ENCODE data around the gene OR4D6. TPM values are rescaled to one million over a fixed set of nuclear protein-coding genes. Genes with fewer than 3 reads are reported as not detected.

OR4D6 gene
- polyA plus RNA-seq (2013, experiment 1 of 2): not detected
- not detected for polyA plus RNA-seq (2013, experiment 2 of 2)

- Histone ChIP-seq H3K4me1 (ENCODE audit: control insufficient read depth in 2 of 2, insufficient read depth in 1 of 2, low read depth in 1 of 2, low read length in 2 of 2) (no peaks in the 10 kb centered on the region), H3K79me1 (ENCODE audit: low read depth, low read length) (no peaks in the 10 kb centered on the region), H3K27ac (replicated peaks; ENCODE audit: low read length) (no peak within 1 kb of the TSS), H2BK12ac (ENCODE audit: low read length) (no peak within 1 kb of the TSS), H3K27me3 (ENCODE audit: control insufficient read depth in 3 of 3, insufficient read depth in 3 of 3, low read depth in 1 of 3, low read length in 3 of 3) (peaks cover 0 to 13% (median 0%) of the 10 kb centered on the region in 3 experiments), H3K9me3 (replicated peaks in 1 of 2; ENCODE audit: control insufficient read depth in 2 of 2, insufficient read depth in 1 of 2, low read depth in 1 of 2, low read length in 2 of 2) (no peaks in the 10 kb centered on the region), H3K4ac (ENCODE audit: low read length) (no peak within 1 kb of the TSS), H2BK15ac (ENCODE audit: low read length) (no peak within 1 kb of the TSS), H3K9ac (ENCODE audit: low read depth, low read length, poor library complexity) (no peak within 1 kb of the TSS), H3K23ac (ENCODE audit: low read depth, low read length, poor library complexity) (no peak within 1 kb of the TSS), H3K4me2 (ENCODE audit: insufficient read depth, low read length, poor library complexity, severe bottlenecking) (no peak within 1 kb of the TSS), H4K8ac (ENCODE audit: low read depth, low read length) (no peak within 1 kb of the TSS), H2BK5ac (ENCODE audit: low read length) (no peak within 1 kb of the TSS), H3K4me3 (ENCODE audit: low read length in 2 of 2) (no peak within 1 kb of the TSS), H3K18ac (ENCODE audit: low read length) (no peak within 1 kb of the TSS), H2BK120ac (ENCODE audit: low read depth, low read length) (no peak within 1 kb of the TSS), H3K36me3 (replicated peaks in 1 of 2; ENCODE audit: control insufficient read depth in 2 of 2, insufficient read depth in 2 of 2, low read length in 2 of 2) (no peaks in the 10 kb centered on the region), H3K14ac (ENCODE audit: low read length) (no peak within 1 kb of the TSS), H4K91ac (ENCODE audit: low read depth, low read length, poor library complexity) (no peak within 1 kb of the TSS), H2AK5ac (ENCODE audit: low read depth, low read length) (no peak within 1 kb of the TSS), H2AFZ (ENCODE audit: low read length) (no peak within 1 kb of the TSS)
- DNase-seq (ENCODE audit: low spot score): no peak
- no CpG with 5 or more reads among the region's 2 CpGs for WGBS, 2 donors (ENCODE audit: extremely low coverage in 2 of 2, insufficient read length in 2 of 2, insufficient replicate concordance in 1 of 2)
These were observed at the start of gene OR4D6 for GRCh38 chr11:59456661-59457060. TSS of gene OR4D6 (plus strand) at chr11:59456961. CDS start at chr11:59456961, 0 bp downstream.

GRCh38 chr11:59413646-59414045 is 43.1 kb upstream of the OR4D6 start:
- H3K79me1 ChIP-seq (ENCODE audit: low read depth, low read length): no peaks in the 10 kb centered on the region

GRCh38 chr11:59415111-59415510 is 41.6 kb upstream of the OR4D6 start:
- Histone ChIP-seq H3K27ac (replicated peaks; ENCODE audit: low read length) (no peak overlapping the region), H3K36me3 (replicated peaks in 1 of 2; ENCODE audit: control insufficient read depth in 2 of 2, insufficient read depth in 2 of 2, low read length in 2 of 2) (no peaks in the 10 kb centered on the region), H2AFZ (ENCODE audit: low read length) (no peak overlapping the region), H3K9ac (ENCODE audit: low read depth, low read length, poor library complexity) (no peak overlapping the region), H3K23ac (ENCODE audit: low read depth, low read length, poor library complexity) (no peak overlapping the region), H3K14ac (ENCODE audit: low read length) (no peak overlapping the region), H3K27me3 (ENCODE audit: control insufficient read depth in 3 of 3, insufficient read depth in 3 of 3, low read depth in 1 of 3, low read length in 3 of 3) (no peaks in the 10 kb centered on the region), H2BK120ac (ENCODE audit: low read depth, low read length) (no peak overlapping the region), H3K4me2 (ENCODE audit: insufficient read depth, low read length, poor library complexity, severe bottlenecking) (no peak overlapping the region), H2BK12ac (ENCODE audit: low read length) (no peak overlapping the region), H4K91ac (ENCODE audit: low read depth, low read length, poor library complexity) (no peak overlapping the region), H3K4ac (ENCODE audit: low read length) (no peak overlapping the region), H4K8ac (ENCODE audit: low read depth, low read length) (no peak overlapping the region), H3K79me1 (ENCODE audit: low read depth, low read length) (no peaks in the 10 kb centered on the region), H3K4me1 (ENCODE audit: control insufficient read depth in 2 of 2, insufficient read depth in 1 of 2, low read depth in 1 of 2, low read length in 2 of 2) (no peaks in the 10 kb centered on the region), H2AK5ac (ENCODE audit: low read depth, low read length) (no peak overlapping the region), H3K4me3 (ENCODE audit: low read length in 2 of 2) (no peak overlapping the region), H3K9me3 (replicated peaks in 1 of 2; ENCODE audit: control insufficient read depth in 2 of 2, insufficient read depth in 1 of 2, low read depth in 1 of 2, low read length in 2 of 2) (no peaks in the 10 kb centered on the region), H2BK15ac (ENCODE audit: low read length) (no peak overlapping the region), H3K18ac (ENCODE audit: low read length) (no peak overlapping the region), H2BK5ac (ENCODE audit: low read length) (no peak overlapping the region)
- WGBS, 2 donors (ENCODE audit: extremely low coverage in 2 of 2, insufficient read length in 2 of 2, insufficient replicate concordance in 1 of 2): no CpG with 5 or more reads among the region's 1 CpG
- no peak for DNase-seq (ENCODE audit: low spot score)

More at GRCh38 chr11:59413646-59414045, 43.1 kb upstream of the OR4D6 start:
- no peak overlapping the region for H2BK15ac ChIP-seq (ENCODE audit: low read length)
- no peak for DNase-seq (ENCODE audit: low spot score)
- H3K9ac ChIP-seq (ENCODE audit: low read depth, low read length, poor library complexity): no peak overlapping the region
- H3K27me3 ChIP-seq (ENCODE audit: control insufficient read depth in 3 of 3, insufficient read depth in 3 of 3, low read depth in 1 of 3, low read length in 3 of 3): no peaks in the 10 kb centered on the region
- H3K9me3 ChIP-seq (replicated peaks in 1 of 2; ENCODE audit: control insufficient read depth in 2 of 2, insufficient read depth in 1 of 2, low read depth in 1 of 2, low read length in 2 of 2): no peaks in the 10 kb centered on the region
- no peak overlapping the region for H3K18ac ChIP-seq (ENCODE audit: low read length)
- no peak overlapping the region for H3K27ac ChIP-seq (replicated peaks; ENCODE audit: low read length)
- no peak overlapping the region for H3K4me3 ChIP-seq (ENCODE audit: low read length in 2 of 2)
- no peak overlapping the region for H3K4me2 ChIP-seq (ENCODE audit: insufficient read depth, low read length, poor library complexity, severe bottlenecking)
- H2AFZ ChIP-seq (ENCODE audit: low read length): no peak overlapping the region
- no peak overlapping the region for H2BK120ac ChIP-seq (ENCODE audit: low read depth, low read length)
- no peak overlapping the region for H4K91ac ChIP-seq (ENCODE audit: low read depth, low read length, poor library complexity)
- H3K23ac ChIP-seq (ENCODE audit: low read depth, low read length, poor library complexity): no peak overlapping the region
- no peaks in the 10 kb centered on the region for H3K4me1 ChIP-seq (ENCODE audit: control insufficient read depth in 2 of 2, insufficient read depth in 1 of 2, low read depth in 1 of 2, low read length in 2 of 2)
- H3K4ac ChIP-seq (ENCODE audit: low read length): no peak overlapping the region
- H2BK5ac ChIP-seq (ENCODE audit: low read length): no peak overlapping the region
- no peak overlapping the region for H2AK5ac ChIP-seq (ENCODE audit: low read depth, low read length)
- H2BK12ac ChIP-seq (ENCODE audit: low read length): no peak overlapping the region
- no CpG with 5 or more reads among the region's 2 CpGs for WGBS, 2 donors (ENCODE audit: extremely low coverage in 2 of 2, insufficient read length in 2 of 2, insufficient replicate concordance in 1 of 2)
- H3K36me3 ChIP-seq (replicated peaks in 1 of 2; ENCODE audit: control insufficient read depth in 2 of 2, insufficient read depth in 2 of 2, low read length in 2 of 2): no peaks in the 10 kb centered on the region
- no peak overlapping the region for H4K8ac ChIP-seq (ENCODE audit: low read depth, low read length)
- no peak overlapping the region for H3K14ac ChIP-seq (ENCODE audit: low read length)

- no peak overlapping the region for H2AFZ ChIP-seq (ENCODE audit: low read length)
- no peak for DNase-seq (ENCODE audit: low spot score)
- no peaks in the 10 kb centered on the region for H3K79me1 ChIP-seq (ENCODE audit: low read depth, low read length)
- H3K4me2 ChIP-seq (ENCODE audit: insufficient read depth, low read length, poor library complexity, severe bottlenecking): no peak overlapping the region
- H3K27ac ChIP-seq (replicated peaks; ENCODE audit: low read length): no peak overlapping the region
- no CpG with 5 or more reads among the region's 5 CpGs for WGBS, 2 donors (ENCODE audit: extremely low coverage in 2 of 2, insufficient read length in 2 of 2, insufficient replicate concordance in 1 of 2)
- no peak overlapping the region for H2BK15ac ChIP-seq (ENCODE audit: low read length)
- H3K27me3 ChIP-seq (ENCODE audit: control insufficient read depth in 3 of 3, insufficient read depth in 3 of 3, low read depth in 1 of 3, low read length in 3 of 3): no peaks in the 10 kb centered on the region
- no peak overlapping the region for H2BK12ac ChIP-seq (ENCODE audit: low read length)
- H3K4me1 ChIP-seq (ENCODE audit: control insufficient read depth in 2 of 2, insufficient read depth in 1 of 2, low read depth in 1 of 2, low read length in 2 of 2): no peaks in the 10 kb centered on the region
- no peak overlapping the region for H2BK120ac ChIP-seq (ENCODE audit: low read depth, low read length)
- no peak overlapping the region for H3K18ac ChIP-seq (ENCODE audit: low read length)
- no peak overlapping the region for H3K4ac ChIP-seq (ENCODE audit: low read length)
- no peak overlapping the region for H3K23ac ChIP-seq (ENCODE audit: low read depth, low read length, poor library complexity)
- no peak overlapping the region for H3K4me3 ChIP-seq (ENCODE audit: low read length in 2 of 2)
- no peak overlapping the region for H2AK5ac ChIP-seq (ENCODE audit: low read depth, low read length)
- no peak overlapping the region for H4K8ac ChIP-seq (ENCODE audit: low read depth, low read length)
- H3K9ac ChIP-seq (ENCODE audit: low read depth, low read length, poor library complexity): no peak overlapping the region
- H4K91ac ChIP-seq (ENCODE audit: low read depth, low read length, poor library complexity): no peak overlapping the region
- H2BK5ac ChIP-seq (ENCODE audit: low read length): no peak overlapping the region
- no peaks in the 10 kb centered on the region for H3K36me3 ChIP-seq (replicated peaks in 1 of 2; ENCODE audit: control insufficient read depth in 2 of 2, insufficient read depth in 2 of 2, low read length in 2 of 2)
- no peak overlapping the region for H3K14ac ChIP-seq (ENCODE audit: low read length)
- H3K9me3 ChIP-seq (replicated peaks in 1 of 2; ENCODE audit: control insufficient read depth in 2 of 2, insufficient read depth in 1 of 2, low read depth in 1 of 2, low read length in 2 of 2): no peaks in the 10 kb centered on the region
These were observed 40.1 kb upstream of the OR4D6 start for GRCh38 chr11:59416613-59417012.
